ENCODE measurements around the gene ILF3.

The ILF3 gene

DNA sequence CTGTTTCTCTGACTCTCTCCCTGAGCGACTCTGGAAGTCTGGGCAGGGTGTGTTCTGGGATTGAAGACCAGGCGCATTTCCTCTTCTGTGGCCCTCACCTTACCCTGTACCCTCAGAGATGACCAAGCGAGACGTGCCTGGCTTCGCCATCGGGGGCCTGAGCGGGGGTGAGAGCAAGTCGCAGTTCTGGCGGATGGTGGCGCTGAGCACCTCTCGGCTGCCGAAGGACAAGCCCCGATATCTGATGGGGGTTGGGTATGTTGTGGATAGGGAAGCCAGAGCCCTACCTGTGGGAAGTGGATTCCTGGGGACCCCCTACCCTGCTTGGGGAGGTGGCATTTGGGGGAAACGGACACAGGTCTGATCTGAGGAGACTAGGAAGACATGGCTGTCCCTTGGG lies 57.9 kb downstream of the ILF3 start:
- TF ChIP-seq TEAD4 (IDR thresholded peaks at IDR 0.05) (no peak), EGR1 (IDR thresholded peaks at IDR 0.05) (no peak), CREB1 (IDR thresholded peaks at IDR 0.05; ENCODE audit: low read depth) (no peak), FOXM1 (IDR thresholded peaks at IDR 0.05; ENCODE audit: borderline replicate concordance, low read depth) (no peak), TCF12 (IDR thresholded peaks at IDR 0.05; ENCODE audit: low read depth) (no peak), TAF1 (IDR thresholded peaks at IDR 0.05; ENCODE audit: low read depth) (no peak), ZBTB7A (IDR thresholded peaks at IDR 0.05; ENCODE audit: low read depth) (no peak), NFIC (IDR thresholded peaks at IDR 0.05) (no peak)
- TF ChIP-seq, protein P1, sequence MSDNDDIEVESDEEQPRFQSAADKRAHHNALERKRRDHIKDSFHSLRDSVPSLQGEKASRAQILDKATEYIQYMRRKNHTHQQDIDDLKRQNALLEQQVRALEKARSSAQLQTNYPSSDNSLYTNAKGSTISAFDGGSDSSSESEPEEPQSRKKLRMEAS (IDR thresholded peaks at IDR 0.05), result no peak
- TF ChIP-seq, protein P2, sequence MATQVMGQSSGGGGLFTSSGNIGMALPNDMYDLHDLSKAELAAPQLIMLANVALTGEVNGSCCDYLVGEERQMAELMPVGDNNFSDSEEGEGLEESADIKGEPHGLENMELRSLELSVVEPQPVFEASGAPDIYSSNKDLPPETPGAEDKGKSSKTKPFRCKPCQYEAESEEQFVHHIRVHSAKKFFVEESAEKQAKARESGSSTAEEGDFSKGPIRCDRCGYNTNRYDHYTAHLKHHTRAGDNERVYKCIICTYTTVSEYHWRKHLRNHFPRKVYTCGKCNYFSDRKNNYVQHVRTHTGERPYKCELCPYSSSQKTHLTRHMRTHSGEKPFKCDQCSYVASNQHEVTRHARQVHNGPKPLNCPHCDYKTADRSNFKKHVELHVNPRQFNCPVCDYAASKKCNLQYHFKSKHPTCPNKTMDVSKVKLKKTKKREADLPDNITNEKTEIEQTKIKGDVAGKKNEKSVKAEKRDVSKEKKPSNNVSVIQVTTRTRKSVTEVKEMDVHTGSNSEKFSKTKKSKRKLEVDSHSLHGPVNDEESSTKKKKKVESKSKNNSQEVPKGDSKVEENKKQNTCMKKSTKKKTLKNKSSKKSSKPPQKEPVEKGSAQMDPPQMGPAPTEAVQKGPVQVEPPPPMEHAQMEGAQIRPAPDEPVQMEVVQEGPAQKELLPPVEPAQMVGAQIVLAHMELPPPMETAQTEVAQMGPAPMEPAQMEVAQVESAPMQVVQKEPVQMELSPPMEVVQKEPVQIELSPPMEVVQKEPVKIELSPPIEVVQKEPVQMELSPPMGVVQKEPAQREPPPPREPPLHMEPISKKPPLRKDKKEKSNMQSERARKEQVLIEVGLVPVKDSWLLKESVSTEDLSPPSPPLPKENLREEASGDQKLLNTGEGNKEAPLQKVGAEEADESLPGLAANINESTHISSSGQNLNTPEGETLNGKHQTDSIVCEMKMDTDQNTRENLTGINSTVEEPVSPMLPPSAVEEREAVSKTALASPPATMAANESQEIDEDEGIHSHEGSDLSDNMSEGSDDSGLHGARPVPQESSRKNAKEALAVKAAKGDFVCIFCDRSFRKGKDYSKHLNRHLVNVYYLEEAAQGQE (IDR thresholded peaks at IDR 0.05; ENCODE audit: low read depth), result no peak
- TF ChIP-seq, protein P3, sequence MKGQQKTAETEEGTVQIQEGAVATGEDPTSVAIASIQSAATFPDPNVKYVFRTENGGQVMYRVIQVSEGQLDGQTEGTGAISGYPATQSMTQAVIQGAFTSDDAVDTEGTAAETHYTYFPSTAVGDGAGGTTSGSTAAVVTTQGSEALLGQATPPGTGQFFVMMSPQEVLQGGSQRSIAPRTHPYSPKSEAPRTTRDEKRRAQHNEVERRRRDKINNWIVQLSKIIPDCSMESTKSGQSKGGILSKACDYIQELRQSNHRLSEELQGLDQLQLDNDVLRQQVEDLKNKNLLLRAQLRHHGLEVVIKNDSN (IDR thresholded peaks at IDR 0.05), result no peak

DNA sequence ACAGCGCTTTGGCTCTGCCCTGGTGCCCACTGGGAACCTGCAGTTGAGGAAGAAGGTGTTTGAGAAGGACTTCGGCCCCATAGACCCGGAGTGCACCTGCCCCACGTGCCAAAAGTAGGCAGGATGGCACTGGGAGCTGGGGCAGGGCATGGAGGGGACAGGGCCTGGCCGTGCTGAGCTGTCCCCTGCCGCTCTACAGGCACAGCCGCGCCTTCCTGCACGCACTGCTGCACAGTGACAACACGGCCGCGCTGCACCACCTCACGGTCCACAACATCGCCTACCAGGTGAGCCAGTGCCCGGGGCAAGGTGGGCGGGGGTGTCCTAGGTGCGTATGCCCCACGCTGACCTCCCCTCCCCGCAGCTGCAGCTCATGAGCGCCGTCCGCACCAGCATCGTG lies 58.6 kb downstream of the ILF3 start:
- no peak for TF ChIP-seq TAF1 (IDR thresholded peaks at IDR 0.05; ENCODE audit: low read depth)
- TF ChIP-seq ZBTB7A (IDR thresholded peaks at IDR 0.05; ENCODE audit: low read depth), result no peak
- TF ChIP-seq, protein P3 (IDR thresholded peaks at IDR 0.05), result no peak
- TF ChIP-seq FOXM1 (IDR thresholded peaks at IDR 0.05; ENCODE audit: borderline replicate concordance, low read depth), result no peak
- TF ChIP-seq, protein P2 (IDR thresholded peaks at IDR 0.05; ENCODE audit: low read depth), result no peak
- TF ChIP-seq TEAD4 (IDR thresholded peaks at IDR 0.05), result no peak
- TF ChIP-seq, protein P1 (IDR thresholded peaks at IDR 0.05), result no peak
- TF ChIP-seq YY1 (IDR thresholded peaks at IDR 0.05; ENCODE audit: low read depth), result no peak
- TF ChIP-seq EP300 (IDR thresholded peaks at IDR 0.05; ENCODE audit: borderline replicate concordance), result no peak
- no peak for TF ChIP-seq EGR1 (IDR thresholded peaks at IDR 0.05)
- TF ChIP-seq CEBPB (IDR thresholded peaks at IDR 0.05), result no peak
- TF ChIP-seq RAD21 (IDR thresholded peaks at IDR 0.05; ENCODE audit: low read depth), result no peak
- TF ChIP-seq NFIC (IDR thresholded peaks at IDR 0.05), result no peak
- TF ChIP-seq TCF12 (IDR thresholded peaks at IDR 0.05; ENCODE audit: low read depth), result no peak
- no peak for TF ChIP-seq CREB1 (IDR thresholded peaks at IDR 0.05; ENCODE audit: low read depth)

DNA sequence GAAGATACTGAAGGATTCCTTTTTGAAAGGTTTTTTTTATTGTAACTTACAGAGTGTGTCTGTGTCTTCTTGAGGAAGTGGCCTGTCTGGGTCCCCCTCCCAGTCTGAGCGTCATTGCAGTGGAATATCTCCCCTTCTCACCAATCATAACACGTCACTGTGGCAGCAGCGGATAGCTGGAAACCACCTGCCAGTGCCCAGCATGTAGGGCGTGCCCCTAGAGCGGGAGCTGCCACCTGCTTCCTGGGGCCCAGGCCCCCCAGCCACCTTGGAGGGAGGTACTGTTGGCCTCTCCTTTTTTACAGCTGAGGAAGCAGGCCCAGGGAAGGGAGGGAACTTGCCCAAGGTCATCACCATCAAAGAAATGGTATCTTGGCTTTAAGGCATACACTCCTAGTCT lies 59.2 kb downstream of the ILF3 start:
- TF ChIP-seq RAD21 (IDR thresholded peaks at IDR 0.05; ENCODE audit: low read depth) (no peak), TAF1 (IDR thresholded peaks at IDR 0.05; ENCODE audit: low read depth) (no peak), FOXM1 (IDR thresholded peaks at IDR 0.05; ENCODE audit: borderline replicate concordance, low read depth) (no peak), YY1 (IDR thresholded peaks at IDR 0.05; ENCODE audit: low read depth) (no peak), TEAD4 (IDR thresholded peaks at IDR 0.05) (no peak), TCF12 (IDR thresholded peaks at IDR 0.05; ENCODE audit: low read depth) (no peak), CEBPB (IDR thresholded peaks at IDR 0.05) (no peak), EP300 (IDR thresholded peaks at IDR 0.05; ENCODE audit: borderline replicate concordance) (no peak), ZBTB7A (IDR thresholded peaks at IDR 0.05; ENCODE audit: low read depth) (no peak), NFIC (IDR thresholded peaks at IDR 0.05) (no peak), CREB1 (IDR thresholded peaks at IDR 0.05; ENCODE audit: low read depth) (no peak), EGR1 (IDR thresholded peaks at IDR 0.05) (no peak)
- TF ChIP-seq, protein P3 (IDR thresholded peaks at IDR 0.05), result no peak
- TF ChIP-seq, protein P1 (IDR thresholded peaks at IDR 0.05), result no peak
- TF ChIP-seq, protein P2 (IDR thresholded peaks at IDR 0.05; ENCODE audit: low read depth), result no peak

DNA sequence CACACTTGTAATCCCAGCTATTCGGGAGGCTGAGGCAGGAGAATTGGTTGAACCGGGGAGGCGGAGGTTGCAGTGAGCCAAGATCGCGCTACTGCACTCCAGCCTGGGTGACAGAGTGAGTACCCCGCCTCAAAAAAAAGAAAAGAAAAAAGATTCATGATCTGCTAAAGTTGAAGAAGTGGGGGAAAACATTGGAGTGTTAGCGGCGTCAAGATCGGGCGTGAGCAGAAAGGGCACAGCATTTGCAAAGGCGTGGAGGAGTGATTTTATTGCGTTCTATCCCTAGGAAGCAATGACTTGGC lies 62.9 kb downstream of the ILF3 start:
- 0 out of 2 replicates have a peak, but pooled peaks have one; percentile 26 for TF ChIP-seq TAF1 (IDR thresholded peaks at IDR 0.05; ENCODE audit: low read depth)
- TF ChIP-seq, protein P1 (IDR thresholded peaks at IDR 0.05), result no peak

Measured in Ishikawa (cell line).